Breast epithelium (tissue), 3 donors: ENCODE measurements around the gene SLC4A2.

Experiments used
- CTCF ChIP-seq, 3 donors: fragments of 450-650 bp; IDR thresholded peaks; one replicate each; pipeline ENCODE4 v1.5.1; 2016 to 2017; ENCODE audit warnings: antibody characterized with exemption in 3 of 3, mild to moderate bottlenecking in 3 of 3, moderate library complexity in 3 of 3
- POLR2A ChIP-seq: fragments of 450-650 bp; IDR thresholded peaks from one replicate; pipeline ENCODE4 v1.6.1; 2016; ENCODE audit warnings: antibody characterized with exemption, mild to moderate bottlenecking, moderate library complexity

GRCh38 chr7:151017953-151018420, 41.4 kb upstream of the SLC4A2 start:
- TF ChIP-seq CTCF (IDR thresholded peaks at IDR 0.05) (peak; percentile 73 to 81 (median 76)), POLR2A (no peak)
